Endothelial cell of umbilical vein (primary cell): ENCODE results near the gene CEP85. TPM values are rescaled to one million over a fixed set of nuclear protein-coding genes. Genes with fewer than 3 reads are reported as not detected.

ENCODE experiments used
- BruUV-seq: library from RNA; stranded (reverse); fragments of 400-500 nt; replicated peaks from 2 replicates; lab custom pipeline; 2021; lab: Mats Ljungman, UMichigan
- CTCF ChIA-PET: fragments of 300-600, 350-600 bp; sonication (Branson Sonifier 250); formaldehyde crosslinking; loops from one replicate; lab custom pipeline; 2021; ENCODE audit warnings: antibody characterized with exemption, inconsistent platforms; lab: Charles Lee
- POLR2A ChIA-PET: fragments of 300-600, 350-600 bp; sonication (Branson Sonifier 250); formaldehyde crosslinking; loops from one replicate; lab custom pipeline; 2021; ENCODE audit warnings: antibody characterized with exemption, inconsistent platforms; lab: Charles Lee
- DNase-seq: peaks from one replicate; pipeline ENCODE4 v3.0.0-alpha.2; 2011; ENCODE audit warnings: low read depth, low spot score
- FAIRE-seq: peaks from 2 replicates; lab custom pipeline; 2011; peaks lifted over from hg19 to GRCh38; lab: Jason Lieb, UNC
- H2AFZ ChIP-seq: 2 replicates; pipeline ENCODE4 v1.6.0; 2012; ENCODE audit warnings: low read depth, low read length, control low read depth, inconsistent platforms
- H3K27ac ChIP-seq: 2 replicates; pipeline ENCODE4 v1.5.1; 2011; ENCODE audit warnings: low read depth, mild to moderate bottlenecking, control low read depth, low read length, moderate library complexity; ENCODE audit not compliant: insufficient read depth
- H3K27me3 ChIP-seq, 2 experiments: 2 replicates each; pipeline versions ENCODE4 v1.6.0 to v1.6.1; 2011; ENCODE audit warnings: low read length in 2 of 2, mixed read lengths in 1 of 2; ENCODE audit not compliant: control insufficient read depth in 2 of 2, insufficient read depth in 2 of 2
- H3K36me3 ChIP-seq, 2 experiments: 2 replicates in 1 of 2; 3 replicates in 1 of 2; pipeline ENCODE4 v1.5.1; 2011; ENCODE audit warnings: low read length in 2 of 2, mild to moderate bottlenecking in 1 of 2, moderate library complexity in 1 of 2; ENCODE audit not compliant: control insufficient read depth in 2 of 2, insufficient read depth in 2 of 2; ENCODE audit errors: extremely low read depth in 1 of 2
- H3K4me1 ChIP-seq: 3 replicates; pipeline ENCODE4 v1.5.1; 2011; ENCODE audit warnings: mild to moderate bottlenecking, low read length; ENCODE audit not compliant: control insufficient read depth, insufficient read depth; ENCODE audit errors: extremely low read depth
- H3K4me2 ChIP-seq: 2 replicates; pipeline ENCODE4 v1.6.1; 2011; ENCODE audit warnings: low read length, control low read depth, mixed read lengths; ENCODE audit not compliant: insufficient read depth
- H3K4me3 ChIP-seq, 3 experiments: fragments of 200-600 bp in 1 of 3; sonication (generic), shearing (Covaris generic) in 1 of 3; replicated peaks in 1 of 3; 2 replicates each; pipeline ENCODE4 v1.5.1; 2011 to 2016; ENCODE audit warnings: control low read depth in 3 of 3, low read length in 3 of 3, mild to moderate bottlenecking in 2 of 3, inconsistent platforms in 1 of 3, low read depth in 1 of 3, moderate library complexity in 1 of 3; ENCODE audit not compliant: insufficient read depth in 1 of 3
- H3K79me2 ChIP-seq: 2 replicates; pipeline ENCODE4 v1.6.0; 2012; ENCODE audit warnings: low read length, inconsistent platforms; ENCODE audit not compliant: control insufficient read depth, insufficient read depth
- H3K9ac ChIP-seq: replicated peaks from 2 replicates; pipeline ENCODE3; 2011; ENCODE audit warnings: low read length, control low read depth; ENCODE audit not compliant: insufficient read depth; ENCODE audit errors: extremely low read depth
- H3K9me1 ChIP-seq: replicated peaks from 3 replicates; pipeline ENCODE4 v1.6.0; 2011; ENCODE audit warnings: mild to moderate bottlenecking, low read length; ENCODE audit not compliant: control insufficient read depth, insufficient read depth; ENCODE audit errors: extremely low read depth
- H3K9me3 ChIP-seq: replicated peaks from 2 replicates; pipeline ENCODE4 v1.5.1; 2012; ENCODE audit warnings: low read length, inconsistent platforms; ENCODE audit not compliant: control insufficient read depth, insufficient read depth
- H4K20me1 ChIP-seq: replicated peaks from 2 replicates; pipeline ENCODE3; 2011; ENCODE audit warnings: mild to moderate bottlenecking, low read length; ENCODE audit not compliant: control insufficient read depth, insufficient read depth; ENCODE audit errors: extremely low read depth
- CTCF ChIP-seq, 2 donors: IDR thresholded peaks; 1 replicate in 1 of 2; 2 replicates in 1 of 2; pipeline ENCODE4 v1.5.1; 2011; ENCODE audit warnings: low read length in 2 of 2, mild to moderate bottlenecking in 2 of 2, moderate library complexity in 2 of 2, control low read depth in 1 of 2, inconsistent platforms in 1 of 2, low read depth in 1 of 2; ENCODE audit not compliant: insufficient read depth in 1 of 2; ENCODE audit errors: extremely low read depth in 1 of 2
- EZH2 ChIP-seq: IDR thresholded peaks from 2 replicates; pipeline ENCODE4 v1.6.1; 2012; ENCODE audit warnings: borderline replicate concordance, low read depth, mild to moderate bottlenecking, moderate library complexity, low read length, inconsistent platforms; ENCODE audit not compliant: severe bottlenecking
- FOS ChIP-seq: IDR thresholded peaks from 2 replicates; pipeline ENCODE4 v1.6.1; 2011; ENCODE audit warnings: mild to moderate bottlenecking, low read length, moderate library complexity, borderline replicate concordance; ENCODE audit not compliant: insufficient read depth
- GATA2 ChIP-seq: IDR thresholded peaks from 2 replicates; pipeline ENCODE4 v1.7.0; 2011; ENCODE audit warnings: low read depth, mild to moderate bottlenecking, moderate library complexity, mixed read lengths, low read length; ENCODE audit not compliant: insufficient read length, insufficient read depth
- JUN ChIP-seq: IDR thresholded peaks from 2 replicates; pipeline ENCODE4 v1.6.1; 2011; ENCODE audit warnings: borderline replicate concordance, low read depth; ENCODE audit not compliant: insufficient read length, insufficient read depth
- MYC ChIP-seq: IDR thresholded peaks from one replicate; pipeline ENCODE4 v1.6.1; 2011; ENCODE audit warnings: mild to moderate bottlenecking, low read depth, low read length
- POLR2A ChIP-seq: IDR thresholded peaks from 2 replicates; pipeline ENCODE4 v1.6.1; 2012; ENCODE audit warnings: low read depth, mild to moderate bottlenecking, control low read depth, low read length
- POLR2AphosphoS5 ChIP-seq: IDR thresholded peaks from 2 replicates; pipeline ENCODE4 v1.6.1; 2012; ENCODE audit warnings: low read depth, mild to moderate bottlenecking, control low read depth, low read length, moderate library complexity; ENCODE audit not compliant: insufficient read depth
- dilution Hi-C: fragments of 300-500 bp; cut with MboI; formaldehyde crosslinking; loops from one replicate; pipeline ENCODE4 v1.15.0; 2019; ENCODE audit warnings: low sequenced_read_pairs; ENCODE audit not compliant: extremely low pct_ligation_motif_present
- intact Hi-C: fragments of 100-400 bp; cut with micrococcal nuclease; formaldehyde crosslinking; loops from one replicate; pipeline ENCODE4 v1.10.0; 2022
- polyA plus RNA-seq, 4 experiments: library from polyadenylated mRNA; depleted of rRNA in 3 of 4; stranded (reverse) in 3 of 4; unstranded in 1 of 4; fragments of >200 nt; gene quantifications; 2 replicates each; pipeline versions ENCODE4 v1.2.1 to v1.2.3, GENCODE V29; 2011 to 2012; ENCODE audit warnings: missing spikeins in 1 of 4
- total RNA-seq: library from RNA; stranded (reverse); gene quantifications from 2 replicates; pipeline ENCODE4 v1.2.3, GENCODE V29; 2021
- TF ChIP-seq, protein P1 (sequence below): IDR thresholded peaks from 2 replicates; pipeline ENCODE4 v1.6.1; 2011; ENCODE audit not compliant: insufficient read depth, insufficient read length

The CEP85 gene
- total and polyA plus RNA-seq, 2 donors (not counting 3 experiments of a cell fraction or from before 2014, with no cell fraction given): 15.2 to 17.8 TPM

GRCh38 chr1:26275580-26276431, 41.8 kb downstream of the CEP85 start:
- dilution Hi-C loops: no loop called here
- H3K9me3 ChIP-seq: no peaks in the 10 kb centered on the region
- H3K27me3 ChIP-seq: no peaks in the 10 kb centered on the region
- peaks cover 3% of the 10 kb centered on the region in 2 experiments for H3K36me3 ChIP-seq
- peak overlapping the region; percentile 62 for H3K27ac ChIP-seq
- ChIA-PET CTCF (interaction anchor here (0.6 to 9.1 kb wide), 31 partner anchors 10 to 241 kb away, joined by 3 to 132 read pairs (median 5); partner anchors contain the start of genes CD52, CEP85, UBXN11 and ZNF593), POLR2A (interaction anchor here (0.7 kb wide), 1 partner anchor 104 kb away, joined by 6 read pairs; no protein-coding TSS in a partner anchor)
- no peaks in the 10 kb centered on the region for H4K20me1 ChIP-seq
- H2AFZ ChIP-seq: peak overlapping the region; percentile 61
- intact Hi-C loops: loop anchor here (1.0 to 5.0 kb wide), 8 partner anchors 41 to 239 kb away; partner anchors contain the start of genes CEP85, HMGN2 and ZNF593
- H3K4me3 ChIP-seq: no peak overlapping the region
- H3K9me1 ChIP-seq: no peaks in the 10 kb centered on the region
- peaks cover 31% of the 10 kb centered on the region for H3K4me1 ChIP-seq
- DNase-seq: peak; percentile 93
- TF ChIP-seq, protein P1, sequence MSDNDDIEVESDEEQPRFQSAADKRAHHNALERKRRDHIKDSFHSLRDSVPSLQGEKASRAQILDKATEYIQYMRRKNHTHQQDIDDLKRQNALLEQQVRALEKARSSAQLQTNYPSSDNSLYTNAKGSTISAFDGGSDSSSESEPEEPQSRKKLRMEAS: peak; percentile 55
- TF ChIP-seq POLR2A (no peak), GATA2 (peak; percentile 73), CTCF (IDR thresholded peaks at IDR 0.05; ENCODE audit: extremely low read depth in 1 of 2, insufficient read depth in 1 of 2, low read depth in 1 of 2, low read length in 2 of 2) (peak; percentile 76 to 78), JUN (no peak), MYC (peak; percentile 32), FOS (peak; percentile 93), POLR2AphosphoS5 (peak; percentile 47), EZH2 (no peak)
- no TSS peak for BruUV-seq
- H3K4me2 ChIP-seq: peak overlapping the region; percentile 11
- peak overlapping the region; percentile 38 for H3K9ac ChIP-seq
- FAIRE-seq: peak; percentile 93
- peaks cover 15% of the 10 kb centered on the region for H3K79me2 ChIP-seq
